Ishikawa (cell line): Measurements from ENCODE around the gene EPHB4.

Experiments used
- CEBPB ChIP-seq: IDR thresholded peaks from 2 replicates; pipeline ENCODE4 v1.6.1; 2012
- CREB1 ChIP-seq: IDR thresholded peaks from 2 replicates; pipeline ENCODE4 v1.6.1; 2012; ENCODE audit warnings: low read depth
- EGR1 ChIP-seq: IDR thresholded peaks from 2 replicates; pipeline ENCODE4 v1.6.1; 2012
- EP300 ChIP-seq: IDR thresholded peaks from 2 replicates; pipeline ENCODE4 v1.6.1; 2012; ENCODE audit warnings: borderline replicate concordance
- FOXM1 ChIP-seq: IDR thresholded peaks from 2 replicates; pipeline ENCODE4 v1.6.1; 2012; ENCODE audit warnings: low read depth, borderline replicate concordance
- RAD21 ChIP-seq: IDR thresholded peaks from 2 replicates; pipeline ENCODE4 v1.6.1; 2012; ENCODE audit warnings: low read depth
- TAF1 ChIP-seq: IDR thresholded peaks from 2 replicates; pipeline ENCODE4 v1.6.1; 2012; ENCODE audit warnings: low read depth, mild to moderate bottlenecking
- TCF12 ChIP-seq: IDR thresholded peaks from 2 replicates; pipeline ENCODE4 v1.6.1; 2012; ENCODE audit warnings: low read depth
- TEAD4 ChIP-seq: IDR thresholded peaks from 2 replicates; pipeline ENCODE4 v1.6.1; 2012
- YY1 ChIP-seq: IDR thresholded peaks from 2 replicates; pipeline ENCODE4 v1.6.1; 2012; ENCODE audit warnings: low read depth
- ZBTB7A ChIP-seq: IDR thresholded peaks from 2 replicates; pipeline ENCODE4 v1.6.1; 2012; ENCODE audit warnings: low read depth
- TF ChIP-seq, protein P1 (sequence below): IDR thresholded peaks from 2 replicates; pipeline ENCODE4 v1.6.1; 2012
- TF ChIP-seq, protein P2 (sequence below): IDR thresholded peaks from 2 replicates; pipeline ENCODE4 v1.6.1; 2012; ENCODE audit warnings: low read depth, mild to moderate bottlenecking
- TF ChIP-seq, protein P3 (sequence below): IDR thresholded peaks from 2 replicates; pipeline ENCODE4 v1.6.1; 2012

DNA sequence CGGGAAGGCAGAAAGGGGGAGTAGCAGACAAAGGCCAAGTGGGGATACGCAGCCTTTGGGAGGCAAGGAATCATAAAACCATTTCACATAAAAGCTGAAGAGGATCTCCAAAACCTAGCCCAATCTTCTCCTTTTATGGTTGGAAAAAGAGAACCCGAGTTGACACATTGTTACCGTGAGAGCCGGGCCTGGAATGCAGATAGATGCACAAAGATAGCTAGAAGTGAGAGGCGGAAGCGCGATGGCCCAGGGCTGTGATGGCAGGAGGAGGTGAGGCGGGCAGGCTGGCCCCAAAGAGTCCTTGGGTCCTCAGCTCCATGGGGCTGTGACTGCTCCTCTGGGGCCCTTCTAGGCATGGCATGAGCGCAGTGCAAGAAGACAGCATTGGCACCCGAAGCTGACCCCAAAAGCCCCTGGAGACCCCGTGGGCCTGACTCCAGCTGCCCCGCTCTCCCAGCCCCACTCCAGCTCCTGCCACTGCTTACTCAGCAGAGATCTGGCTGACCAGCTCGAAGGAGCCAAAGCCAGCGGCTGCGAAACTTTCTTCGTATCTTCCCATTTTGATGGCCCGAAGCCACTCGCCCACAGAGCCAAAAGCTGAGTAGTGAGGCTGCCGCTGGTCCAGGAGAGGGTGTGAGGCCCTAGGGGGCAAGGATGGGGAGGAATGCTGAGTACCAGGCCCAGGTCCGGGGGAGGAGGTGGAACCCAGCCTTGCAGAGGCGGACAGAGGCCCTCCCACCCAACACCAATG is 22.5 kb downstream of the EPHB4 start:
- TF ChIP-seq RAD21, result no peak
- TF ChIP-seq, protein P1, sequence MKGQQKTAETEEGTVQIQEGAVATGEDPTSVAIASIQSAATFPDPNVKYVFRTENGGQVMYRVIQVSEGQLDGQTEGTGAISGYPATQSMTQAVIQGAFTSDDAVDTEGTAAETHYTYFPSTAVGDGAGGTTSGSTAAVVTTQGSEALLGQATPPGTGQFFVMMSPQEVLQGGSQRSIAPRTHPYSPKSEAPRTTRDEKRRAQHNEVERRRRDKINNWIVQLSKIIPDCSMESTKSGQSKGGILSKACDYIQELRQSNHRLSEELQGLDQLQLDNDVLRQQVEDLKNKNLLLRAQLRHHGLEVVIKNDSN, result no peak
- TF ChIP-seq TEAD4, result no peak
- TF ChIP-seq, protein P2, sequence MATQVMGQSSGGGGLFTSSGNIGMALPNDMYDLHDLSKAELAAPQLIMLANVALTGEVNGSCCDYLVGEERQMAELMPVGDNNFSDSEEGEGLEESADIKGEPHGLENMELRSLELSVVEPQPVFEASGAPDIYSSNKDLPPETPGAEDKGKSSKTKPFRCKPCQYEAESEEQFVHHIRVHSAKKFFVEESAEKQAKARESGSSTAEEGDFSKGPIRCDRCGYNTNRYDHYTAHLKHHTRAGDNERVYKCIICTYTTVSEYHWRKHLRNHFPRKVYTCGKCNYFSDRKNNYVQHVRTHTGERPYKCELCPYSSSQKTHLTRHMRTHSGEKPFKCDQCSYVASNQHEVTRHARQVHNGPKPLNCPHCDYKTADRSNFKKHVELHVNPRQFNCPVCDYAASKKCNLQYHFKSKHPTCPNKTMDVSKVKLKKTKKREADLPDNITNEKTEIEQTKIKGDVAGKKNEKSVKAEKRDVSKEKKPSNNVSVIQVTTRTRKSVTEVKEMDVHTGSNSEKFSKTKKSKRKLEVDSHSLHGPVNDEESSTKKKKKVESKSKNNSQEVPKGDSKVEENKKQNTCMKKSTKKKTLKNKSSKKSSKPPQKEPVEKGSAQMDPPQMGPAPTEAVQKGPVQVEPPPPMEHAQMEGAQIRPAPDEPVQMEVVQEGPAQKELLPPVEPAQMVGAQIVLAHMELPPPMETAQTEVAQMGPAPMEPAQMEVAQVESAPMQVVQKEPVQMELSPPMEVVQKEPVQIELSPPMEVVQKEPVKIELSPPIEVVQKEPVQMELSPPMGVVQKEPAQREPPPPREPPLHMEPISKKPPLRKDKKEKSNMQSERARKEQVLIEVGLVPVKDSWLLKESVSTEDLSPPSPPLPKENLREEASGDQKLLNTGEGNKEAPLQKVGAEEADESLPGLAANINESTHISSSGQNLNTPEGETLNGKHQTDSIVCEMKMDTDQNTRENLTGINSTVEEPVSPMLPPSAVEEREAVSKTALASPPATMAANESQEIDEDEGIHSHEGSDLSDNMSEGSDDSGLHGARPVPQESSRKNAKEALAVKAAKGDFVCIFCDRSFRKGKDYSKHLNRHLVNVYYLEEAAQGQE, result no peak
- no peak for TF ChIP-seq EGR1
- TF ChIP-seq ZBTB7A, result no peak
- TF ChIP-seq TAF1, result no peak
- TF ChIP-seq EP300, result no peak
- TF ChIP-seq YY1, result no peak
- TF ChIP-seq CREB1, result no peak
- TF ChIP-seq, protein P3, sequence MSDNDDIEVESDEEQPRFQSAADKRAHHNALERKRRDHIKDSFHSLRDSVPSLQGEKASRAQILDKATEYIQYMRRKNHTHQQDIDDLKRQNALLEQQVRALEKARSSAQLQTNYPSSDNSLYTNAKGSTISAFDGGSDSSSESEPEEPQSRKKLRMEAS, result no peak
- TF ChIP-seq TCF12, result no peak
- TF ChIP-seq FOXM1, result no peak
- no peak for TF ChIP-seq CEBPB
